OCI-LY7 (cell line): Measurements from ENCODE around the gene SPAST. TPM values are rescaled to one million over a fixed set of nuclear protein-coding genes. Genes with fewer than 3 reads are reported as not detected.

Experiments used
- BruUV-seq: library from RNA; stranded (reverse); fragments of 400-500 nt; replicated peaks from 2 replicates; lab custom pipeline; 2021; lab: Mats Ljungman, UMichigan
- CTCF ChIA-PET: fragments of 300-600 bp; sonication (Branson Sonifier 250); formaldehyde crosslinking; loops from one replicate; lab custom pipeline; 2022; ENCODE audit warnings: antibody characterized with exemption; ENCODE audit not compliant: unreplicated experiment; lab: Charles Lee
- POLR2A ChIA-PET: fragments of 300-600 bp; sonication (Branson Sonifier 250); formaldehyde crosslinking; loops from one replicate; lab custom pipeline; 2022; ENCODE audit warnings: antibody characterized with exemption; lab: Charles Lee
- DNase-seq: peaks from one replicate; pipeline ENCODE4 v3.0.0-alpha.2; 2015; ENCODE audit warnings: low spot score
- H2AFZ ChIP-seq: fragments of 200-600 bp; sonication (generic), shearing (Covaris generic); 2 replicates; pipeline ENCODE4 v1.6.1; 2014; ENCODE audit warnings: mild to moderate bottlenecking, antibody characterized with exemption, low read length, moderate library complexity
- H3K27ac ChIP-seq: fragments of 200-600 bp; sonication (generic); 2 replicates; pipeline ENCODE4 v1.5.1; 2014; ENCODE audit warnings: mixed run types, low read depth, mild to moderate bottlenecking, moderate library complexity, low read length, inconsistent platforms; ENCODE audit not compliant: poor library complexity, severe bottlenecking
- H3K36me3 ChIP-seq: fragments of 200-600 bp; sonication (generic); 2 replicates; pipeline ENCODE4 v1.6.1; 2014; ENCODE audit warnings: mild to moderate bottlenecking, antibody characterized with exemption, low read length, moderate library complexity, mixed read lengths; ENCODE audit not compliant: insufficient read depth
- H3K4me1 ChIP-seq: fragments of 200-600 bp; sonication (generic); 2 replicates; pipeline ENCODE4 v1.5.1; 2014; ENCODE audit warnings: mild to moderate bottlenecking, low read length; ENCODE audit not compliant: insufficient read depth, poor library complexity, severe bottlenecking
- H3K4me2 ChIP-seq: fragments of 200-600 bp; sonication (generic); 2 replicates; pipeline ENCODE4 v1.6.1; 2014; ENCODE audit warnings: mild to moderate bottlenecking, low read length
- H3K4me3 ChIP-seq: fragments of 200-600 bp; sonication (generic); 2 replicates; pipeline ENCODE4 v1.5.1; 2014; ENCODE audit warnings: mild to moderate bottlenecking, low read depth, low read length; ENCODE audit not compliant: poor library complexity, severe bottlenecking
- H3K79me2 ChIP-seq: fragments of 200-600 bp; sonication (generic); 2 replicates; pipeline ENCODE4 v1.6.1; 2016; ENCODE audit warnings: low read depth, mild to moderate bottlenecking, low read length, moderate library complexity, mixed read lengths; ENCODE audit not compliant: insufficient read depth
- H3K9me2 ChIP-seq: fragments of 200-600 bp; sonication (generic); 2 replicates; pipeline ENCODE4 v1.6.1; 2016; ENCODE audit warnings: mild to moderate bottlenecking, low read length, mixed read lengths; ENCODE audit not compliant: insufficient read depth
- H3K9me3 ChIP-seq: fragments of 200-600 bp; sonication (generic); 2 replicates; pipeline ENCODE4 v1.6.1; 2014; ENCODE audit warnings: mild to moderate bottlenecking, mixed run types, low read length, mixed read lengths
- H4K20me1 ChIP-seq: fragments of 200-600 bp; sonication (generic); 2 replicates; pipeline ENCODE4 v1.6.1; 2014; ENCODE audit warnings: mild to moderate bottlenecking, antibody characterized with exemption, low read length, moderate library complexity, mixed read lengths; ENCODE audit not compliant: insufficient read depth
- CTCF ChIP-seq: fragments of 200-600 bp; sonication (generic); conservative IDR thresholded peaks from 2 replicates; pipeline ENCODE4 v1.5.1; 2014; ENCODE audit warnings: mild to moderate bottlenecking, antibody characterized with exemption, low read length, moderate library complexity, mixed read lengths
- EZH2phosphoT487 ChIP-seq: fragments of 200-600 bp; sonication (generic); IDR thresholded peaks from 2 replicates; pipeline ENCODE4 v1.6.1; 2018; ENCODE audit warnings: low read depth, borderline replicate concordance, mild to moderate bottlenecking, mixed run types, antibody characterized with exemption, low read length, moderate library complexity, mixed read lengths
- intact Hi-C: fragments of 100-400 bp; cut with micrococcal nuclease; formaldehyde crosslinking; loops from one replicate; pipeline ENCODE4 v1.10.0; 2022; ENCODE audit not compliant: unreplicated experiment
- total RNA-seq, 2 experiments: library from RNA; depleted of rRNA in 1 of 2; stranded (reverse); fragments of >200 nt in 1 of 2; shearing (Covaris generic) in 1 of 2; gene quantifications; 2 replicates each; pipeline ENCODE4 v1.2.3, GENCODE V29; 2014 to 2022

Gene SPAST
- total RNA-seq, 2 experiments from 2014 or later = 26.4 to 30.0 TPM

- peak within 1 kb of the TSS; percentile 52 for H3K27ac ChIP-seq
- H3K4me3 ChIP-seq = peak within 1 kb of the TSS; percentile 75
- no peaks in the 10 kb centered on the region for H3K9me2 ChIP-seq
- H3K4me2 ChIP-seq = peak within 1 kb of the TSS; percentile 89
- intact Hi-C loops = loop anchor here (1.0 to 2.0 kb wide), 2 partner anchors 24 to 29 kb away; partner anchors contain the start of genes MEMO1 and SPAST
- ChIA-PET CTCF (interaction anchor here (0.6 to 1.1 kb wide), 5 partner anchors 19 to 784 kb away, joined by 3 read pairs; partner anchors contain the start of gene SPAST), POLR2A (interaction anchor here (0.5 to 5.2 kb wide), 27 partner anchors 9 to 877 kb away, joined by 3 to 52 read pairs (median 4); partner anchors contain the start of genes MEMO1, SLC30A6, SPAST and YIPF4)
- H3K36me3 ChIP-seq = peaks cover under 1% of the 10 kb centered on the region; the same call in 1 of the 2 replicates
- H3K9me3 ChIP-seq = no peaks in the 10 kb centered on the region
- peaks cover 11% of the 10 kb centered on the region for H3K4me1 ChIP-seq
- H2AFZ ChIP-seq = peak within 1 kb of the TSS; percentile 75
- BruUV-seq = no TSS peak
- H3K79me2 ChIP-seq = peaks cover 10% of the 10 kb centered on the region; the same call in 1 of the 2 replicates
- H4K20me1 ChIP-seq = no peaks in the 10 kb centered on the region
- DNase-seq = peak; percentile 95
- TF ChIP-seq CTCF (peak; percentile 19; the same call in 1 of the 2 replicates), EZH2phosphoT487 (no peak)
These were observed 23.7 kb upstream of the SPAST start, which contains the start of gene DPY30 for GRCh38 chr2:32039447-32040219. DPY30 (minus strand) TSS chr2:32039805; CDS start chr2:32039456, 349 bp downstream.

GRCh38 chr2:32043561-32043960, 19.8 kb upstream of the SPAST start:
- Histone ChIP-seq H3K27ac (no peak overlapping the region), H3K9me2 (no peaks in the 10 kb centered on the region), H3K36me3 (no peaks in the 10 kb centered on the region), H3K79me2 (peaks cover 8% of the 10 kb centered on the region; the same call in 1 of the 2 replicates), H3K4me2 (no peak overlapping the region), H3K4me3 (no peak overlapping the region), H4K20me1 (no peaks in the 10 kb centered on the region), H3K9me3 (no peaks in the 10 kb centered on the region), H3K4me1 (peaks cover 8% of the 10 kb centered on the region), H2AFZ (no peak overlapping the region)
- intact Hi-C loops = no loop called here
- DNase-seq = no peak
- CTCF ChIA-PET = no interaction called here
- POLR2A ChIA-PET = no interaction called here
- no peak for TF ChIP-seq EZH2phosphoT487
- no peak for TF ChIP-seq CTCF
- BruUV-seq = no TSS peak
